GM18499 (cell line): ENCODE data around the gene WRAP73.

Source experiments
- ATAC-seq: cut with Tn5 transposase; IDR thresholded peaks from one replicate; pipeline ENCODE4 v1.9.1; 2021; ENCODE audit warnings: moderate number of reproducible peaks; ENCODE audit not compliant: insufficient read depth, unreplicated experiment

WRAP73 gene

DNA sequence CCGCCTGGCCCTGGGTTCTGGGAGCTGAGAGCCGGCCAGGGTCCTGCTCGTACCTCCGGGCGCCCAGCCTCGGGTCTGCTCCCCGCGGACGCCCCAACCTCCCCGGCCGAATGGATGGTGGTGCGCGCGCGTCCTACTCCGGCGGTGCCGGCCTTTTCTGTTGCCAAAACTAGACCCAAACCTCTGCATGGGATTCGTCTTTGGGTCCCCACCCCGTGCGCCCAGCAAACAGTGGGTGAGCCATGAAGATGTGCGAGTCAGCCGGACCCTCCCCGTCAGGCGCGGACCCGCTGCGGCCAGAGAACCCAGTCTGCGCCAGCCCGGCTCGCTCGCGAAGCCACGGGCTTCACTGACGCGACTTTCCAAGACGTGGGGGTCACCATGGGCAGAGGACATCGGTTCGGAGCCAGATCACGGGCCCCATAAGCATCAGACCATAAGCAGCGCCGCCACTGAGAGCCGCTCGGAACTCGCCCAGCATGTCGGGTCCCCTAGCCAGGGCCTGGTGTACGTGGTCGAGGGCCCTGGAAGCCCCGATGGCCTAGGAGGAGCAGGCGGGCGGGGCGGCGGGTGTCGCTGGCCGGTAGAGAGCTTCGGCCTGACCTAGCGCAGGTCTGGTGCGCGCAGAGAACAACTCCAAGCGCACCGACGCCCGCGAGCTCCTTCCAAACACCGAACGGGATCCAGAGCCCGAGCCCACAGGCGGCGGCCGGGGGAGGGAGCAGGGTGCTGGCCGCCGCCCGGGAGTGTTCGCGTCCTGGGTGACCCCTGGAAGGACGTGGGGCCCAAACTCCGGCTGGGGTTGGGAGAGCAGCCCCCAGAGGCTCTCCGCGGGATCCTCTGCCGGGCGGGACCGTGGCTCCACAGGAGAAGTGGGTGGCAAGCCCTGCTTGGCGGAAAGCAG, 1.4 kb upstream of the WRAP73 start:
- no peak for ATAC-seq

DNA sequence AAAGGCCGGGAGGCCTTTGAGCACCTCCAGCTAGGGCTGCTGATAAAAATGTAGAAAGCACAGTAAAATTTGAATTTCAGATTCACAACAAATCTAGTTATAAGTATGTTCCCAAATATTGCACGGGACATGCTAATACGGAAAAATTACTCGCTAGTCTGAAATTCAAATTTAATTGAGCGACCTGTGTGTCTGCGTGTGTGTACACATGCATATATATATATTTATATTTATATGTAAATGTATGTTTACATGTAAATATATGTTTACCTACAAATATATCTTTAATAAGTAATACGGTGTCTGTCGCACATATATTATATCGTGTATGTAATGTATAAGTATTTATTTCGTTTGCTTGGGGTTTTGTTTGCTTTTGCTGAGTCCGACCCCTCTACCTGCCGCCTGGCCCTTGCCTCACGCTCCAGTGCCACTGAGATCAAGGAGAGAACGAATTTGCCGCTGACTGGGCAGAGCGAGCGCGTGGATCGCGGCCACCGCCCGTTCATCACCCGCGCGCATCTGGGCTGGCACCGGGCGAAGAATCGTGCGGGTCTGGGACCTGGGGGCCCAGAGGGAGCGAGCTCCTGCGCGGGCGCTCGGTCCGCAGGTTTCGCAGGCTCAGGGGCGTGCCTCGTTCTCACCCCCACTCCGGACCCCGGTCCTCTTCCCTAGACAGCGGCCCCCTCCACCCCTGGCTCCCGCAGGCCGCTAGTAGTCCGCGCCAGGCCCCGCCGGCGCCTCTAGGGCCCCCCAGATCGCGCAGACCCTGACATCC, 534 bp upstream of the WRAP73 start:
- ATAC-seq, result no peak

DNA sequence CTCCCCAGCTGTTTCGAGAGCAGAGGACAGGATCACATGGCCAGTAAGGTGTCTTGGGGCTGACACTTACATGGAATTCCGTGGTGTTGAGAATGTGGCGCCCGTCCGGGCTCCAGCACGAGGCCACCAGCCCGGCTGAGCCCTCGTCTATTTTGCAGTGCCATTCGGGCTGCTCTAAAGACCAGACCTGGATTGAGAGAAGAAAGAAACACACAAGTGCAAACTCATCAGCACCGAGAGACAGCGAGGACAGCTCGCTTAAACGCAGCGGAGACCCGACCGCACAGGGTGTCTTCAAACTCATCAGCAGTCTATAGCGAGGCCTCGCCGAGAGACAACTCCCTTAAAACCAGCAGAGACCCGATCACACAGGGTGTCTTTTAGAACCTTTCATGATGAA, 3.3 kb downstream of the WRAP73 start:
- ATAC-seq, result no peak

DNA sequence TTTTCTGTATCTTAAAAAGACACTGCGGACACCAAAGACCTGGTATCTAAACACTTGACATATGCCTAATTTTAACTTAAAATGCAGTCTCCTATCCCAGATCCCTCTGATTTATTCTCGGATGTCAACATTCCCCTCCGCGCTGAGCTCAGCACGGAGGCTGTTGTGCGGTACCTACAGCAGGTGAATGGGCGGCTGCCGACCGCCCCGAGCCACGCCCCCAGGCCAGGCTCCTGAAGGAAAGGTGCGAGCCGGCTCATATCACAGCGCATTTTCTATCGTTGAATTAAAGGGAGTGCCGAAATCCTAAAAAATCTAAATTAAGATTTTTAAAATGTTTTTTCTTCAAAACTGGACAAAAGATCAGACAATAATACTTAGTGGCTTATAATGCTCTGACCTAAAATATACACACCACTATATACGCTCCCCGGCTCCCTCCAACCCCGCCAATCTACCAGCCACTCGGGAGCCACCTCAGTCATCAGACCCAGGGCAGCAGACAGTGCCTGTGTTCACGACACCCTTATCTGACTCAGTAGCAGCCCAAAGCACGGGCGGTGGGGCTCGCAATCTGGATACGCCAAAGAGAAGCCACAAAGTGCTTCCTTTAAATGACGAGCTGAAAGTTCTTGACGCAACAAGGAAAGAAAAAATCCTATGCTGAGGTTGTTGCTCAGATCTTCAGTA, 4.1 kb downstream of the WRAP73 start:
- ATAC-seq, result no peak

DNA sequence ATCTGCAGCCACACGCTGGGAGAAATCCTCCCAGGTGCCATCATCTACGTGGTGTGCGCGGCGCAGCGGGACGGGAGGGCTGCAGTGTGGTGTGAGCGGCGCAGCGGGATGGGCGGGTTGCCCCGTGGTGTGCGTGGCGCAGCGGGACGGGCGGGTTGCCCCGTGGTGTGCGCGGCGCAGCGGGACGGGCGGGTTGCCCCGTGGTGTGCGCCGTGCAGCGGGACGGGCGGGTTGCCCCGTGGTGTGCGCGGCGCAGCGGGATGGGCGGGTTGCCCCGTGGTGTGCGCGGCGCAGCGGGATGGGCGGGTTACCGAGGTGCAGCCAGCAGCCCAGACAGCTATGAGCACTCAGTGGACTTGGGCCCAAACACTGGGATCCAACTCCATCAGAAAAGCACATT, 4.7 kb downstream of the WRAP73 start:
- ATAC-seq, result no peak

DNA sequence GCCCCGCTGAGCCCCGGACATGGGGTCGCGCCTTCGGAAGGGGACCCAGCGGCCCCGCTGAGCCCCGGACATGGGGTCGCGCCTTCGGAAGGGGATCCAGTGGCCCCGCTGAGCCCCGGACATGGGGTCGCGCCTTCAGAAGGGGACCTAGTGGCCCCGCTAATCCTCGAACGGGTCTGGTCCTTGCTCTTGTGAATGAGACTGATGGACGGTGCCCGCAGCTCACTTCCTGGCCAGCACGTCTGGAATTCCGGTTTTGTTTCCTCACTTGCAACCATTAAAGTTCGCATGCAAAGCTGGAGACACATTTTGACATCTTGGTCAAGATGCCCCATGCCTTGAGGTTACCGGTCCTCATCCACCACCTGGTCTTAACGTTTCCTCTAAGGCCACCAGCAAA, 5.6 kb downstream of the WRAP73 start:
- ATAC-seq, result no peak

DNA sequence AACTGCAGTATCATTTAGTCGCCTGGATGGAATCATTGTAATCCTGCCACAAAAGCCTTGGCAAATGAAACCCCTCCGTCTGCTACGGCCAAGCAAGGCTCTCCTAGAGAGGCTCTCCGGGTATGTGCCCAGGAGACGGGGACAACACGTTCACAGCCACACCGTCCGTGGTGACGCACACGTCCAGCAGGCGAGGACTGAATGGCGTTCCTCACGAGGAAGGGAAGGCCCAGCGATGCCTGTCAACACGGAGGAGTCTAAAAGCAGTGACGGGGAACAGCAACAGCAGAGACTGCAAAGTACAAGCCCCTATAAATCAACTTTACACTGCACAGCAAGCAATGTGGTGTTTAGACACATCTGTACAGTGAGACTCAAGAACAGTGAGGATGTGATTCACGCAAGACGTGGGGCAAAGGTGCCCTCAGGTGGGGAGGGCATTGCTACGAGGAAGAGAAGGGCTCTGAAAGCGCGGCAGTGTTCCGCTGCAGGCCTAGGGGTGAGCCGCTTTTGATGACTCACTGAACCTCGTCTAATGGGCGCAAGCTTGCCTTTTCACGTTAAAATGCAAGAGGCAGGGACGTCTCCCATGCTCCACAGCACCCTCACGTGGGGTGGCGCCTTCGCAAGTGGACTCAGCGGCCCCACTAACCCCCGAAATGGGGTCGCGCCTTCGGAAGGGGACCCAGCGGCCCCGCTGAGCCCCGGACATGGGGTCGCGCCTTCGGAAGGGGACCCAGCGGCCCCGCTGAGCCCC, 6.8 kb downstream of the WRAP73 start:
- ATAC-seq, result no peak

DNA sequence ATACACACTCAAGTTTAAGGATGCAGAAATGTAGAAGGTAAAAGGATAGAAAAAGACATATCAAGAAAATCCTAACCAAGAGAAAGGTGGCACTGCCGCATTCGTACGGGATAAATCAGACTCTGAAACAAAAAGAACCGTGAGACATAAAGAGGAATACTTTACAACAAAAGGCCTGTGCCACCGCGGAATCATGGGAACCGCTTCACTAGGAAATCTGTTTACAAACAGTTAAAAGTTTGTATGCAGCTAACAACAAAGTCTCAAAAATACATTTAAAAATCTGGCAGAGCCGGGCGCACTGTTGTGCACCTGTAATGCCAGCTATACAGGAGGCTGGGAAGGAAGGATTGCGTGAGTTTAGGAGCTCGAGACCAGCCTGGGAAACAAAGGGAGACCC, 8.1 kb downstream of the WRAP73 start:
- no peak for ATAC-seq

DNA sequence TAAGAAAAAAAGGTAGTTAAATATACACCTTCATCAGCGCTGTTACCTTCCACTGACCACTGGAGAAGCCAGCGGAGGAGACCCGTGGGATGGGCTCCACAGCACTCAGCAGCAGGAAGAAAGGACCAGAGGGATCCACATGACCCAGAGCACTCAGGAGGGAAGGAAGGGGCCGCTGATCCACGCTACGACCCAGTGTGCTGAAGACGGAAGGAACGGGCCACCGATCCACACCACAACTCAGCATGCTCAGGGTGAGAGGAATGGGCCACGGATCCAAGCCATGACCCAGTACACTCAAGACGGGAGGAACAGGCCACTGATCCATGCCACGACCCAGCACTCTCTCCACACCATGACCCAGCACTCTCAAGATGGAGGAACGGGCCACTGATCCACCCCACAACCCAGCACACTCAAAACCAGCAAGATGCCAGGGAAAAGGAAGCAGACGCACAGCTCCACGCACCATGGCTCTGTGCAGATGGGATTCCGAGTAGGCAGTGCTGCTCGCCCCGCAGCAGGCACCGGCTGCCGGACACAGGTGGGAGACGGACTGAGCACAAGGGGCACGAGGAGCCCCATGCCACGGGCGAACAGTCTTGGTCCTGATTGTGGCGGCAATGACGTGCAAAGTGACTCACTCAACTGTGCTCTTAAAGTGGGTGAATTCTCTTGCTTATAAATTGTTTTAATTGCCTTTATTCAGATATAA, 8.7 kb downstream of the WRAP73 start:
- no peak for ATAC-seq

DNA sequence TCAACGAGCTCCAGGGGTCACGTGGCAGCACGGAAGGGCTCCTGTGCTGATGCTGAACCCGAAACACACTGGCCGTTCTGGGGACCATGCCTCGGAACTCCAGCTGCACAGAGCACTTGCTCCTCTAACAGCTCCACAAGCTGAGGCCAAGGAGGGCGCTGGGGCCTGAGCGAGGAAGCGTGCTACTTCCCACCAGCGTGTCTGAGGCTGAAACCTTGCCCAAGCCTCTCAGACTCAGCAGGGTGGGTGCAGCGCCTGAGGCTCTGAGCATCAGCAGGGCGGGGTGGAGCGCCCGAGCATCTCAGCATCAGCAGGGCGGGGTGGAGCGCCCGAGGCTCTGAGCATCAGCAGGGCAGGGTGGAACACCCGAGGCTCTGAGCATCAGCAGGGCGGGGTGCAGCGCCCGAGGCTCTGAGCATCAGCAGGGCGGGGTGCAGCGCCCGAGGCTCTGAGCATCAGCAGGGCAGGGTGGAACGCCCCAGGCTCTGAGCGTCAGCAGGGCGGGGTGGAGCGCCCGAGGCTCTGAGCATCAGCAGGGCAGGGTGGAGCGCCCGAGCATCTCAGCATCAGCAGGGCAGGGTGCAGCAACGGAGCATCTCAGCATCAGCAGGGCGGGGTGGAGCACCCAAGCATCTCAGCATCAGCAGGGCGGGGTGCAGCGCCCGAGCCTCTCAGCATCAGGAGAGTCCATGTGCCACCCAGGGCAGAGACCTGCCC, 9.6 kb downstream of the WRAP73 start:
- no peak for ATAC-seq

DNA sequence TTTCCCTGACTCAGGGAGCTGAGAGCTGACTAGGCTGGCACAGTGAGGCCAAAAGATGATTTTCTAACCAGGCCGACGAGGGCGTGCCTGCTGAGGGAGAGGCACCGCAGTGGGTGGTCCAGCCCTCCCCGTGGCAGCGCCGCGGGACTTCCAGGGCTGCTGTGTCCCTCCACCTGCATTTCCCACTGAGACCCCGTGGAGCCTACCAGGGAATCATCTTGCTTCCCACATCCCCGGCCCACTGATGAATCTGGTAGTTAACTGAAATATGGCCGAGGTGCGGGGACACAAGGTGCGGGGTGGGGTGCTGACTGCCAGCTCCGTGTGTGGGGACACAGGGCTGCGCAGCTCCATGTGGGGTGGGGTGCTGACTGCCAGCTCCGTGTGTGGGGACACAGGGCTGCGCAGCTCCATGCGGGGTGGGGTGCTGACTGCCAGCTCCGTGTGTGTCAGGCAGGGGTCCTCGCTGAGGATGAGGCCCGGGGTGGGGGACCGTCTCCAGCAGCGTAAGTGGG, 10.4 kb downstream of the WRAP73 start:
- no peak for ATAC-seq

DNA sequence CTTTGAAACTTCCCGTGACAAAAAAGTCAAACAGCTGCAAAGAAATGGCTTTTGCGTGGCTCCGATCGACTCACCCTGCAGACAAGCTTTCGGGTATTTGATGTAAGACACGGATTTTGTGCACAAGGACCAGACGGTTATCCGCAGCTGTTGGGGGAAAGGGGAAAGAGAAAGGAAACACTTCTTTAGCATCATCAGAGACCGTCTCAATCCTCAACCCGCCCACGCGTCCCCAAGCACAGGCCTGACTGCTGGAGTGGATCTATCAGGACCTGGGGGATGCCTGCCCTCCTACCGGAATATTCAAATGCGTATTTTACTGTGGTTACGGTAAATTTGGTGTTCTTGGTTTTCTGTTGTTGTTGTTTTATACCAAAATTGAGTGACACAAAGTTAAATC, 11.2 kb downstream of the WRAP73 start:
- ATAC-seq, result no peak

DNA sequence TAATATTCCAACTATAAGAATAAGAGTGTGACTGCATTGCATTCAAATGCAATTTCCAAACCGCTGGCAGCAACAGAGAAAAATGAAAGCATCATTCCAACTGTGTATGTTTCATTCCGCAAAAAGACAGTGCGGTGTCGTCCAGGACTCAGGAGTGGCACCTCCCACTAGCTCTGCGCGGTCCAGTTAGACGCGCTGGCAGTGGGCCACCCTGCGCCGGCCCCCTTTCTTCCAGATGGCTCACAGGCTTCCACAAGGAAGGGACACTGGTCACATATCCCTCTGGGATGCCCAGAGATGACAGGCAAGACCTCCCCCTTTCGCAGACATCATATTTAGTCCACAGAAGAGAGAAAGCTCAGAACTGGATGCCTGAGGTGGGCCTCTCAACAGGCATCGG, 11.9 kb downstream of the WRAP73 start:
- no peak for ATAC-seq

DNA sequence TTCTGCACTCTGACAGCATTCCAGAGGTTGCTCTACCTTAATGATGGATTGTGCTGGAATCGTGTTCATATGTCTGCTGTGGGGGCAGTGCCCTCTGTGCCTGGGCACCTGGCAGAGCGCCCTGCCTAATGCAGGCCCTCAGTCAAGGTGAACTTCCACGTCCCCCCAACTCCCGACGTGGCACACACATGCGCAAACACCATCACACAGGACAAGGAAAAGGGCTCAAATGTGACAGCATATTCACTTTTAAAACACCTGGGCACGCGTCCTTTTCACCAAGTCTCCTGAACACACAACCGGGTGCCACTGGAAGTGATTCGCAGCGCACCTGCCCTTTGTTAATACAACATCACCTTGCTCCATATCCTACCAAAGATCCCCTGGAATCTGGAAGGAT, 13.4 kb downstream of the WRAP73 start:
- no peak for ATAC-seq

DNA sequence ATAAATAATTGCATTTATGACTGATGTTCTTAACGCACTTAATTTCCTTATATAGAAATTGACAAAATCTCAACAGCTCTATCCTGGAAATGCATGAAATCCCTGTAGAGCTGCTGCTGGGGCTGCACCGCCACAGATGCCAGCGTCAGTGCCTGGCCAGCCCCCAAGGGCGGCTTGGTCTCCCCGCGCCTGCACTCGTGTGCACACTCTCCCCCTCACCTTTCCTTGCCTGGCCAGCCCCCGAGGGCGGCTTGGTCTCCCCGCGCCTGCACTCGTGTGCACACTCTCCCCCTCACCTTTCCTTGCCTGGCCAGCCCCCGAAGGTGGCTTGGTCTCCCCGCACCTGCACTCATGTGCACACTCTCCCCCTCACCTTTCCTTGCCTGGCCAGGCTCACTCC, 13.8 kb downstream of the WRAP73 start:
- no peak for ATAC-seq

DNA sequence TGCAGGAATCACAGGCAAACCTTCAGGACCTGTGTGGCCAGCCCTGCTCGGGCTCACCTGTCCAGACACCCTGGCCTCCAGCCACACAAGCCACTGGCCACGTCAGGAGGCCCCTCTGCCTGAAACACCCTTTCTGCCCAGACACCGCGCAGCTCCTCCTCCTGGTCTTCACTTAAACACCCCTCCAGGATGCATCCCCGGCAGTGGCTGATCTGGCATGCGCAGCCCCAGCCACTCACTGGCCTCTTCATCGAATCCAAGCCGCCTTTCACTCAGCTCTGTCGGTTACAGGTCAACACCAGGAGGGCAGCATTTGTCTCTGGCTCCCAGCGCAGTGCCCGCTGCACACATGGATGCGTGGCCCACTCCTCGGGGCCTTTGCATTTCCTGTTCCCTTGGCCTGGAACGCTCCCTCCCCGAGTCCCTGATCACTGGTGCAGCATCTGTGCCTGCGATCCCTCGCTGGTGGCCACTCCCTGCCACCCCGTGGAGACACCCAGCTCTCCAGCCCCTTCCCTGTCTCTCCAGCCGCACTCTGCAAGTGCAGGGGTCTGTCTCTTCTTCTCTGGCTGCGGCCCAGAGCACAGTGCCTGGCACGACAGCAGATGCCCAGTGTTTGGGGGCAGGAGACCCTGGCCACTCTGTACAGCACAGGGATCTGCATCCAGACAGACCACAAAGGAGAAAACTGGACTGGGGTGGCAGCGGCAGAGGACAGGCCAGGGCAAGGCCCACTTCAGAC, 15.7 kb downstream of the WRAP73 start:
- no peak for ATAC-seq

DNA sequence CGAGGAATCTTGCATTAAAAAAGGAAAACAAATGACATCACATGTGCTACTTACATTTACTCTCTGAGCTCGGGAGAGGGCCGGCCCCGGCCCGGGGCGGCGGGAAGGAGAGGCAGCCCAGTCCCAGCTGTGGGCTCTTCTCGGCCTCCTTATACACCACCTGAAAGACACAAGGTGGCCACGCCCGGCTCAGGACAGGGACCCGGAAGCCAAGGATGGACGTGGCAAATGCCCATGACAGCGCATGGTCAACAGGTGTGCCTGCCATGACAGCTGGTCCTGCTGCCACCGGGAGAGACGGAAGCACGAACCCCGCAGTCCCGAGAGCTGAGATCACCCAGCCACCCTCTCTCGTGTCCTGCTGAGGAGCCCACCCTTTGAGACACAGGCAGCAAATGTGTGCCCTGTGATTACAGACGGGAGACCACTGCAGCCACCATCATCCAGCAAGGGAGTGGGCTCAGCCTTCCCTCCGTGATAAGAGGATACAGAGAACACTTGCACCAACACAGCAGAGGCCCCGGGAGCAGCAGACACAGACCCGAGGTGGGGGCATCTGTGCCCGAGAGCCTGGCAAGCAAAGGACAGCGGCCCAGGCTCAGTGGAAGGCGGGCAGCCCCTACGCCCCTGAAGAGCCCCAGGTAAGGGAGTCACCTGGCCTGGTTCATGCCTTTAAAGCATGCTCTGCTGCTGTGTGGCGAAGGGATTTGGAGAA, 16.4 kb downstream of the WRAP73 start:
- ATAC-seq, result no peak
